Stimulated activated CD8-positive, alpha-beta memory T cell treated with anti-CD3 and anti-CD28 coated beads, Interleukin-4, amount 100 ng/mL, for 48 hours (primary cell): ENCODE results near the gene OR7D4.
"Not testable (repeated sequence)": the region's sequence is repeated elsewhere in the genome, so short reads cannot be mapped to it uniquely, and the experiment has no call there.

ENCODE experiments used
- DNase-seq: peaks from one replicate; pipeline ENCODE4 v3.0.0-alpha.2; 2020

OR7D4 gene

DNA sequence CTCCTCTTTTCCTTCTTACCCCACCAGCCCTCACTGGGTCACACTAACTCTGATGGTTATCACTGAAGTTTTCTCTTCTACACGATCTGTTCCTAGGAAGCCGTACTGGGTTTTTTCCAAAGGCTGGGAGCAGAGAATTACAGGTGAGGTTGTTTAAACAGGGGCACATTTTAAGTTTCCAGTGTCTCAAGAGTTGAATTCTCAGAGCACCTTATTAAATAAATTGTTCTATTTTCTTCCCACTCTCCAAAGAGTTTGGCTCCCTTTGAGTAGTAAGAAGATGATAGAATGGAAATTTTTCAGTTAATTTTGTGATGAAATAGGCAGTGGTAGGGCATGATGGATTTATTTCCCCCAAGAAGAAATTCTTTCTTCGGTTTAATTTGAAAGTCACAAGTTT, at the start of gene OR7D4:
Gene OR7D4, minus strand, starts transcription at position 101 of the 400 bp plus-strand sequence. CDS start 4,752 bp downstream, outside the sequence.
- DNase-seq, result no peak

DNA sequence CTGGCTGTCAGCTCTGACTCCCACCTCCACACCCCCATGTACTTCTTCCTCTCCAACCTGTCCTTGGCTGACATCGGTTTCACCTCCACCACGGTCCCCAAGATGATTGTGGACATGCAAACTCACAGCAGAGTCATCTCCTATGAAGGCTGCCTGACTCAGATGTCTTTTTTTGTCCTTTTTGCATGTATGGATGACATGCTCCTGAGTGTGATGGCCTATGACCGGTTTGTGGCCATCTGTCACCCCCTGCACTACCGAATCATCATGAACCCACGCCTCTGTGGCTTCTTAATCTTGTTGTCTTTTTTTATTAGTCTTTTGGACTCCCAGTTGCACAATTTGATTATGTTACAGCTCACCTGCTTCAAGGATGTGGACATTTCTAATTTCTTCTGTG, 31.8 kb upstream of the OR7D4 start:
- no peak for DNase-seq

DNA sequence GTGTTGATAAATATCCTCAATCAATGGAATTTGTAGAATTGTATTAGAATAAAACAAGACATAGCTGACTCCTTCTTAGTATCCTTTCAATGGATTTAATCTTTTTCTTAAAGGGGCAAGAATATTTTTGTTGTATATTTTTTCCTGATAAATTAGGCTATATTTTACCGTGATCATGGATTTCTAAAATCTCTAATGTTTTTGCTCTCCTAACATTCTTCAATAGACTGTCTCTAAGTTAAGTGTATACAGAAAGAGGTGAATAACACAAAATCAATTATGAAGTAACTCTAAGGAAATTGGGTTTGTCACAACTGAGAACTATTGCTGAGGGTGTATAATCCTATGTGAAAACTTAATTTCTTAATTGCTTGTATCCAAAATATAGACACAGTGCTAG, 31.2 kb upstream of the OR7D4 start, which contains the start of gene OR7E24:
Gene OR7E24, plus strand, starts transcription at position 301 of the 400 bp plus-strand sequence. CDS start 114 bp downstream, outside the sequence.
- DNase-seq, result no peak

DNA sequence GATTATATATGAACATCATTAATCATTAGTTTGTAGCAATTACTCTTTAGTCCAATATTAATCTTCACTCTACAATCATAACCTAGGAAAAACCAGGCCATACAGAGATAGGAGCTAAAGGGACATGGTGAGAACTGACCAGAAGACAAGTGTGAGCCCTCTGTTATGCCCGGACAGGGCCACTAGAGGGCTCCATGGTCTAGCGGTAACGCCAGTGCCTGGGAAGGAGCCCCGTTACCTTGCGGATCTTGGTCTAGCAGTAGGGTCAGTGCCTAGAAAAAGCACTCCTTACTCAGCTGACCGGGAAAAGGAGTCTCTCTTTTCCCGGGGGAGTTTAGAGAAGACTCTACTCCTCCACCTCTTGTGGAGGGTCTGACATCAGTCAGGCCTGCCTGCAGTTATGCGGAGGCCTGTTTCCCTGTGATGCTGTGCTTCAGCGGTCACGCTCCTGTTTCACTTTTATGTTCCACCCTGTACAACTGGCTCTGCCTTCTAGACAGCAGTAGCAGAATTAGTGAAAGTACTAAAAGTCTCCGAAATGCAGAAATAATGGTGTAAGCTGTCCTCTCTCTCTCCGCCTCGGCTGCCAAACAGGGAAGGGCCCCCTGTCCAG, 13.8 kb downstream of the OR7D4 start:
- DNase-seq, result peak; percentile 80

DNA sequence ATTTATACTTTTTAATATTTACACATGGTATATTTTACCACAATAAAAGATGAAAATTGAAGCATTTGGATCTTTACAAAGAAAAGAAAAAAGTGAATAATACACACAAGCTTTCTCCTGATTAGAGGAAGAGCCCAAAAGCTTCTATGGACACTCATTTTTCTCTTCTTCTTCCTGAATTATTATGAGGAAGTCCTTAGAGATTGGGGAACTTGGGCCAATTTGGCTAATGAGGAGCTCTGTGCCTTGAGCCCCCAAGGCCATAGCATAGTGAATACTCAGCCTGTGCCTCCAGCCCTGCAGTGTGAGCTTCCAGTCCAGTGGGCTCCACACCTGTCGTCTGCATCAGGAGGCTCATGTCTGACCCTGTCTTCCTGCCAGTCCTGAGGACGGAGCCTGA, 21.3 kb downstream of the OR7D4 start:
- DNase-seq, result not testable (repeated sequence)

DNA sequence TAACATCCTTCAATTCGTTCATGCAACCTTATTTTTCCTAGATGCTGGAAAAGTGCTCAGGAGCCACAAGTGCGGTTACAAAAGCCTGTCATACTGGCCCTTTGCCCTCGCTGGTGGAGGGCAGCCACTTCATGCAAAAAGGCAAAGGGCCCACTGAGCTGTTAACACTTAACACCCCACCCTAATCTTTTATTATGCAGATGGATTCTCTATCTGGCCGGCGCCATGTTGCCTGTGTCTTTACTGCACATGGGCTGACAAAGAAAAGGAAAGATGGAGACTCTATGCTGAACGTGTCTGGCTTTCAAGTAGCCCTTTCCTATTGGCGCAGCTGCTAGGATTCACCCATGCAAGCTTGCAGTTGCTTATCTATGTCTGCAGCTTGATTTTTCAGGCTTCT, 29.9 kb downstream of the OR7D4 start:
- DNase-seq, result no peak

DNA sequence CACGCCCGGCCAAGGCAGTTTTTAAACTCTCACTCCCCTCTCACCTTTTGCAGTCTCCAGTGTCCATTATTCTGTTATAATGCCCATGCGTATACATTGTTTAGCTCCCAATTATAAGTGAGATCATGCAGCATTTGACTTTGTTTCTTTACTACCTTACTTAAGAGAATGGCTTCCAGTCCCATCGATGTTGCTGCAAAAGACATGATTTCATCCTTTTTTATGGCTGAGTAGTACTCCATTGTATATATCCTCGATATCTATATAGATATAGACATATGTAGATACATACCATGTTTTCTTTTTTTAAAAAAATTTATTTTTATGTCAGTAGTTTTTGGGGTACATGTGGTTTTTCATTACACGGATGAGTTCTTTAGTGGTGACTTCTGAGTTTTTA, 32.2 kb downstream of the OR7D4 start:
- DNase-seq, result no peak

DNA sequence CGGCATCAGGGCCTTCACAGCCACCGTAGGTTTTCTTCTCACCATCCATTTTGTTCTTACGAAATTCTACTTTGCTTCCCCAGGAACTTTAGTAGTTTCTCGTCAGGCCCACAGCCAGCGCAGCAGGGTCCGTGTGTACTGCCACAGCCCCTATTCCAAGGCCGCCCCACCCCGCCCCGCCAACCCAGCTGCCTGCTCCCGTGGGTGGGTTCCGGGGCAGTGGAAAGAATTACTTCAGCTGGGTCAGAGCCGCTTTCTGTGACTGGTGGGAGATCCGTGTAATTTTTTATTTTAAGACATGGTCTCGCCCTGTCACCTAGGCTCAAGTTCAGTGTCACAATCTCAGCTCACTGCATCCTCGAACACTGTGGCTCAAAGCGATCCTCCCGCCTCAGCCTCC, 36.4 kb downstream of the OR7D4 start:
- no peak for DNase-seq

DNA sequence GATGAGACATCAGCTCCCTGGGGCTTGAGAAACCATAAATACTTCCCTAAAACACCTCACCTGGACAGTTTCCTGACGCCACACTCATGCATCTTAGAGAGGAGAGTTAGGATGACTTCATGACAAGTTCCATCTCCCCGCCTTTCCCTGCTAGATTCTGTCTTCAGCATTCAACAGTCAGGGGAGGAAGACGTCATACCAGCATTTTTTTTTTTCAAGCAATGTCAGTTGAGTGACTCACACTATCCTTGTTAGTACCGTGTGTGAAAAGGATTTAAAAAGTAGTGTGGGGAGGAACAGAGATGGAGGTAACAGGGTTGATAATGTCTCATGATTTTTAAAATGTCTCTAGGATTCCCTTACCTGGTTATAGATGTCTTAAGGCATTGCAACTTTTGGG, 40.5 kb downstream of the OR7D4 start, which contains the start of gene OR7D2:
Gene OR7D2, plus strand, starts transcription at position 79 of the 400 bp plus-strand sequence. CDS start 6,803 bp downstream, outside the sequence.
- DNase-seq, result no peak

DNA sequence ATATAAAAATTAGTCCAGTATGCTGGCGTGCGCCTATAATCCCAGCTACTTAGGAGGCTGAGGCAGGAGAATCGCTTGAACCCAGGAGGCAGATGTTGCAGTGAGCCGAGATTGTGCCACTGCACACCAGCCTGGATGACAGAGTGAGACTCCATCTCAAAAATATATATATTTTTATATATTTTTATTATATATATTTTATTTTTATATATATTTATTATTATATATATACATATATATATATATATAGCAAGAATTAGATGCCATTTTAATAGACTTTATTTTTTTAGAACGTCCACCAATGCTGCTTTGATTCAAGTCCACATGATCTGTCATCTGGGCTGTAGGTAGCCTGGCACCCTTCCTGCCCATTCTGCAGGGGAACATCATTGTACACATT, 44.1 kb downstream of the OR7D4 start:
- DNase-seq, result no peak

DNA sequence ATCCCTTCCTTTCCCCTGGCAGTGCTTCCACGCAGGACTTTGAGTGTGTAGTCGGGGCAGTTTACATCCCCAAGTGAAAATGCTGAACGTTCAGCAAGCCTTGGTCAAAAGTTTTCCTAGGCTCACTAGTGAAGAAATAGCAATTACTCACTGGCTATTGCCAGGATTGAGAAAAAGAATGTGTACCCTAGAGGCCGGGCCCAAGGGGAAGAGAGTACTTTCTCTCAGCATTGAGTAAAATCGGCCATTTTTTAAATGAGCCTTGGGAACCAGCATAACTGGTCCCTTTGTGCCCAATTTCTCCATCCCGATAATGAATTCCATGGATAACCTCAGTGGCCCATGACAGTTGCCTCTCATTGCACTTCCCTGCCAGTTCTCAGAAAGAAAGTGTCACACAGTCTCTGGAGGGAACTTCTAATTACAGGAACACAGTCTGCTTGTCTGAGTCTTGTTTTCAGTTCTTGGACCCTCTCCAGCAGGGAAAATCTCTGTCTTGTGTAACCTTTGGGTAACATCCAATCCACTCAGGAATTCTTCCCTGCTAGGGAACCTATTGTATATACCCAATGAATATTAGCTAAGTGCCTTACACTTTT, 47.9 kb downstream of the OR7D4 start:
- no peak for DNase-seq

DNA sequence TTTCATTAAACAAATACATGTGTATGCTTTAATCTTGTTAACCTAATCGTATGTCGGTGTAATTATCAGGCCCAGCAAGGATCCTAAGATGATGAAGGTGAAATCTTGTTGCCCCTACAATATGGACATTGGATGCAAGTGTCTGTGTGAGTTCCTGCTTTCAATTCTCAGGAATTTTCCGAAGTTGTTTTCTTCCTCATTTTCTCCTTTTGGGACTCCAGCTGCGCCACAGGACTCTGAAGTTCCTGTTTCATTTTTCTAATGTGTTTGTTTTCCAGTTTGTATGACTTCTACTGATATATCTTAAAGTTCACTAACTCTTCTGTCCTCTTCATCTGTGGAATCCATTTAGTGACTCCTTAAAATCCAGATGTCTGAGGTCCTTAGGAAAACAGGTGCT, 52.5 kb downstream of the OR7D4 start:
- DNase-seq, result no peak

DNA sequence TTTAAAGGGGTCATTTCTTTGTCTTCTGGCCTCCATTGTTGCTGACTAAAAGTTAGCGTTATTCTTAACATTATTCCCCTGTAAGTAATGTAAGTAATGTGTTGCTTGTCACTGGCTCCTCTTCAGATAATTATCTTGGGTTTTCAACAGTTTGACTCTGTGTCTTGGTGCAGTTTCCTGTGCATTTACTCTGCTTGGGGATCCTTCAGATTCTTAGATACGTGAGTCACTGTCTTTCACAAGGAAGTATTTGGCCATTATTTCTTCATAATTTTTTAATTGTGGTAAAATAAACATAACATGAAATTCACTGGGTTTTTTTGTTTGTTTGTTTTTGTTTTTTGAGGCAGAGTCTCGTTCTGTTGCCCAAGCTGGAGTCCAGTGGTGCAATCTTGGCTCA, 54.1 kb downstream of the OR7D4 start:
- no peak for DNase-seq

DNA sequence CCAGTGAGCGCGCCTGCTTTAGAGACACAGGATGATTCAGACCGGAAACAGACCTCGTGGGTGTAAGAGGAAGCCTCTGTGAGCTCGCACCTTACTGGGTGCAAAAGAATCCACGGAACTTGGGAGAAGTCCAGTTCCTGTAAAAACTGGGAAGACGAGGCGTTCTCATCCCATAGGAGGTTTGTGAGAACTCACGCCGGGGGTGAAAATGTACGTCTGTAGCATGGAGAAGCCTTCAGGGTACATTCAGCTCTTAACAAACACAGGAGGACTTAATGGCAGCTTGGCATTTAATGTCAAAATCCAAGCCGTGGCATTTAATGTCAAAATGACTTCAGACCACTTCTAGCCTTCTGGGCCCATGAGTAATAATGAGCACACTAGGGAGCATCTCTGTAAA, 58.0 kb downstream of the OR7D4 start:
- DNase-seq, result no peak
